GF-D8 (cell line): Measurements from ENCODE around the gene TFAP2C.
"Not testable (repeated sequence)": the region's sequence is repeated elsewhere in the genome, so short reads cannot be mapped to it uniquely, and the experiment has no call there.

Source experiments
- DNase-seq: peaks from one replicate; lab custom pipeline; 2025; lab: John Stamatoyannopoulos, UW

Gene TFAP2C

DNA sequence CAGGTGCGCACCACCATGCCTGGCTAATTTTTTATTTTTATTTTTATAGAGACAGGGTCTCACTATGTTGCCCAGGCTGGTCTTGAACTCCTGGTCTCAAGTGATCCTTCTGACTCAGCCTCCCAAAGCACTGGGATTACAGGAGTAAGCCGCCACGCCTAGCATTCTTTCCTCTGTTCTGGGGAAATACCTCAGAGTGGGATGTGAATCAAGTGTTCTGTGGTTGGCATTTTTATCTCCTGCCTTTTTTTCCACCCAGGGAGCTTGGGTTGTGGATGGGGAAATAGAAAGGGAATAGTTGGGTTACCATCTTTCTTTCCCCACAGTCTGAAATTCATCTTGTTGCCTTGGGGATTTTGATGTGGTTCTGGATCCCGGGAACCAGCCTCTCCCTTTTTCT, 24.1 kb downstream of the TFAP2C start:
- no peak for DNase-seq

DNA sequence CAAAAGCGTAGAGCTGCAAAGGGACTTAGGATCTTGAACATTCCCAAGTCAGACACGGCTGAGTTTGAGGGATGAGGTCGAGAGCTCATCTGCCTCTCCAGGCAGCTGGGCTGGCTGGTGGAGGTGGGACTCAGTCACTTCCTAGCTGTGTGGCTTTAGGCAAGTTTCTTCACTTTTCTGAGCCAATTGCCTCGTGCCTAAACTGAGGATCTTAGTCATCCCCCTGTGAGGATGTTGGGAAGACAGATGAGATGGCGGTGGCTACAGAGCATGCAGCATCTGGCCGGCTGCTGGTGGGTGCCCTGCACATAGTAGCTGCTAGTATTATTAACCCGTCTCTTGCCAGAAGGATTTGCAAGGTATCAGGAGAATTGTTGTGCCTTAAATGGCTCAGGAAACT, 27.5 kb downstream of the TFAP2C start:
- no peak for DNase-seq

DNA sequence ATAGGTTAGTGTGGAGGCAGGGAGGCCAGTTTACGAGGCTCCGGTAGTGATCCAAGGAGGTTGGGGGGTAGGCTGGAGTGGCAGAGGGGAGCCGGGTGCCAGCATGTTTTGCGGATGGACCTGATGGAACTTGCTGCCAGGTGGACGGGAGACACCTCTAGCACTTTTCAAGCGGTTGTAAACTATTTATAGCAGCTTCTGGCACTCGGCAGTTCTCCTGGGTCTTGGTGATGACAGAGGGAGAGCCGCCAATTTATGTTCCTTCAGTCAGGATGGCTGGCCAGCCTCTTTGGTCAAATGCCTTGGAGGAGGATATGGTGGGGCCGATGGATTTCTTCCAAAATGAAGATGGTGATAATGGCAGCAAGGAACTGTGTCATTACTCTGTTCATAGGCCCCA, 28.8 kb downstream of the TFAP2C start:
- no peak for DNase-seq

DNA sequence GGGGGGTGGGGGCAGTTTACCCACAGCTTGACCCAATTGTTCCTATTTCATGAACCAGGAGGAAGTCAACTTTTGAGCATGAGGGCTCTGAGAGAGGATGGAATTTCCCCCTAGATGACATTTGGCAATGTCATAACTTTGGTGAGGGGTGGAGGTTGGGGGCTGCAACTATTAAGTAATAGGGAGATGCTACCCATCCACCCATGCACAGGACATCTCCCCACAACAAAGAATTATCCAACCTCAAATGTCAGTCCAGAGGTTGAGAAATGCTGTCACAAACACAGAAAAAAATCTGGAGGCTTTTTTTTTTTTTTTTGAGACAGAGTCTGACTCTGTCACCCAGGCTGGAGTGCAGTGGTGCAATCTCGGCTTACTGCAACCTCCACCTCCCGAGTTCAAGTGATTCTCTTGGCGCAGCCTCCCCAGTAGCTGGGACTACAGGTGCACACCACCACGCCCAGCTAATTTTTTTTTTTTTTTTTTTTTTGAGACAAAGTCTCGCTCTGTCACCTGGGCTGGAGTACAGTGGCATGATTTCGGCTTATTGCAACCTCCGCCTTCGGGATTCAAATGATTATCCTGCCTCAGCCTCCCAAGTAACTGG, 29.3 kb downstream of the TFAP2C start:
- not testable (repeated sequence) for DNase-seq

DNA sequence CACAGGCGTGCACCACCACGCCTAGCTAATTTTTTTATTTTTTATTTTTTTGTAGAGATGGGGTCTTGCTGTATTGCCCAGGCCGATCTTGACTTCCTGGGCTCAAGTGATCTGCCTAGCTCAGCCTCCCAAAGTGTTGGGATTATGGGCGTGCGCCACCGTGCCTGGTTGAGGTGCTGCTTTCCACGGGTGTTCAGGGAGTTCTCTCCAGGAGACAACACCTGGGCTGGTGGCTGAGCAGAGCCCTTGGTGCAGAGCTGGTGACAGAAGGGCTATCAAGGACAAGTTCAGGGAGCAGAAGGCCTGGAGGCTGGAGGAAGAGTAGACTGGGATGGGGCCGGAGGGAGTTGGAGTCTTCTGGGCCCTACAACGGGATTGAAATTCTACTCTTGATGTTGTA, 34.6 kb downstream of the TFAP2C start:
- DNase-seq, result no peak

DNA sequence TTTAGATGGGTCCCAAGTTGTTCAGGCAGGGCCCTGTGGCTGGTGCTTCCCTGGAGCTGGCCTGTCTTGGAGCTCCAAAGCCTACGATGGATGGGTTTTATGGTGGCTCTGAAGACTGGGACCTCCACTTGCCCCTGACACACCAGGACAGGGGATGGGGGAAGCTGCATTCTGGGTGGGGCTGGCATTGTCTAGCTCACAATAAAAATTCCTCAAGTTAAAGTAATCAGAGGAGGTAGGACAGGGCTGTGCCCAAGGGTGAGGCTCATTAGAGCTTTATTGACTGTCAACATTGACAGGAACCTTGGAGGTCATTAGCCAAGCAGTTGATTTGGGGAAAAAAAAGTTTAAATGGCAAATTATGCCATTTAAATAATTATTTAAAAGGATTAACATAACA, 35.7 kb downstream of the TFAP2C start:
- DNase-seq, result no peak

DNA sequence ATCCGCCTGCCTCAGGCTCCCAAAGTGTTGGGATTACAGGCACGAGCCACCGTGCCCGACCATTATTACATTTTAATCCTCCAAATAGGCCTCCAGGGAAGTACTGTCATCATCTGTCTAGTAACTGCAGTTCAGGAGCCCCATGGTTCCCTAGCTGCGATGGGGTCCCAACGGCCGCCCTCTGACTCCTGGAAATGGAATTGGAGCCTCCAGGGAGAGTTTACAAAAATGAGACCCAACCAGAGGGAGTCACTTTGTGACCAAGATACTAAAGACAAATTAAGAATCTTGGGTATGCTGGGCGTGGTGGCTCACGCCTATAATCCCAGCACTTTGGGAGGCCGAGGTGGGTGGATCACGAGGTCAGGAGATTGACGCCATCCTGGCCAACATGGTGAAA, 36.7 kb downstream of the TFAP2C start:
- no peak for DNase-seq

DNA sequence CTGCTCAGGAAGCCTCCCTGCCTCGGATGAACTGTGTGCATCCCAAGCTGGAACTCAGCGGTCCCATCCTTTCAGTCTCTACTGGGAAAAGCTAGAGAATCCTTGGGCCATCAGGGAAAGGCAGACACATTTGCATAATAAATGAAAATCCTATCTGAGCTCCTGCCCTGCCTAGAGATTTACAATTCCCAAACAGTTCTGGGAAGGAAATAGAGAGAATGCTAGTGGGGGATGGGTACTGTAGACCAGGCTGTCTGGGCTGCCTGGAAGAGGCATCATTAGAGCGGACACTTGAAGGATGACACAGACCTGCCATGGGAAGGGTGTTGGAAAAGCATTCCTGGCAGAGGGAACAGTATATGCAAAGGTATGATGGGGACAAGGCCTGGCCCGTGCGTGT, 44.3 kb downstream of the TFAP2C start:
- DNase-seq, result no peak

DNA sequence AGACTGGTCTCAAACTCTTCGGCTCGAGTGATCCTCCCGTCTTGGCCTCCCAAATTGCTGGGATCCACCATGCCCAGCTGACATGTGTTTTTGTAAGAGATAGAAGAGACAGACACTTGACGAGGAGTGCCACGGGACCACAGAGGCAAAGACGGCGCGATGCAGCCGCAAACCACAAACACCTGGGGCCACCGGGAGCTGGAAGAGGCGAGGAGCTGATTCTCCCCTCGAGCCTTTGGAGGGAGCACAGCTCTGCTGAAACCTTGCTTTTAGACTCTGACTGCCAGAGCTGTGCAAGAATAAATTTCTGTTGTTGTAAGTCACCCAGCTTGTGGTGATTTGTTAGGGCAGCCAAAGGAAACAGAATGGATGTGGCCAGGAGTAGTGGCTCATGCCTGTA, 46.9 kb downstream of the TFAP2C start:
- no peak for DNase-seq

DNA sequence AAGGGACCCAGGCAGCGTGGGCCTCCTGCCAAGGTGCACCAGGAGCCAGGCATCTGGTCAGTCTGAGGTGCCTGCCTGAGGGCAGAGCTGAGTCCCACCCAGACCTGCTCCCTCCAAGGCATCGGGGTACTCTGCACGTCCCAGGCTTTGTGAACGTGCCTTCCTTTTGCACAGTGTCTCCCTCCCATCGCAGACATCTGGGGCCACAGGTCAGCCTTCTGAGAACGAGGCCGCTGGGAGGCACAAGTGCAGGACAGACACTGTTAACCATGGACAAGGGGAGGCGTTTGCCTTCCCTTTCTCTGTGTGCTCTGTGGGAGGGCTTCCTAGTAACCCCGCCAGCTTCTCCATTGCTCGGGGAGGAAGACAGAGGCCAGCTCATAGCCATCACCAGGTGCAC, 47.6 kb downstream of the TFAP2C start:
- no peak for DNase-seq

DNA sequence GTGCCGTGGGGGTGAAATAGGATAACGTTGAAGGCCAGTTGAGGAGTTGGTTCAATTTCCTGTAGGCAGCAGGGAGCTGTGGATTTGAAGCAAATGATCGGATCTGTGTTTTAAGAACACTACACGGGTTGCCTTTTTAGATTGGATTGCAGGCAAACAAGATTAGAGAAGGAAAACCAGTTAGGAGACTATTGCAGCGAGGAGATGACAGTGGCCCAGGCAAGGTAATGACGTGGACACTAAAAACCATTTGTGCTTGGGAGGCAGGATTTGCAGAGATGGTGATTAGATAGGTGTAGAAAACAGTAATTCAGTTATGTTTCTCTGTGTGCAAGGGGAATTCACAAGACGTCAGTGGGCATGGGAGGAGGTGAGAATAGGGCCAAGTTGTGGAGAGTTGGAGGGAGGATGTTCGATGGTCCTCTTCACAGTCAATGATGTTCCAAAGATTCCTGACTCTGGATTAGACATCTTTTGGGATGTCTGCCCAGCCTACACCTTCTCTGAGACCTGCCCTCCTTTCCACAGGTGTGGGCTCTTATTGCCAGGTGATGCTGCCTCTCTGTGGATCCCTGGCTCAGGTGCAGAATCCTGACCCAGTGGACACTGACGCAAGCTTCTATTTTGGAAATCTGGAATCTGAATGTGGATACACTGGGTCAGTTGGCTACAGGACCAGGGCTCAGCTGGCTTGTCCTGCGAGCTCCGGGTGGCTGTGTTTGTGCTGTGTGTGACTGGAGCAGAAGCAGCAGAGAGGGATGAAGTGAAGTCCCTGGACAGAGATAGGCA, 54.2 kb downstream of the TFAP2C start:
- DNase-seq, result no peak

DNA sequence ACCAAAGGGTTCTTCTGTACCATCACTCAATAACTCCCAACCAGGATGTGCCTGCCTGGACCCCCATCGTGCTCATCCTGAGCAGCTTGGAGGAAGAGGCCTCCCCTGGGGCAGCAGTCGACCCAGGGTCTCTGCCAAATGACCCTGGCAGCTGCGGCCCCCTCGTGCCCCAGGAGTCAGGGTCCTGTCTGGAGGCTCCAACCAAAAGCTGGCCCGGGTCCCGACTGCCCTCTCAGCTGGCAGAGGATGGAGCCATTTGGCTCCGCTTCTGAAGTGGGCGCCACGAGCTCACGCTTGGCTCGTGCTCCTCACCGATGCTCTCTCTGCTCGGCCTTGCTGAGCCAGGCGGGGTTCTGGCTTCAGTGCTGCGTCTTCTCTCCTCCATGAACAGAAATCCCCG, 56.8 kb downstream of the TFAP2C start:
- DNase-seq, result no peak

DNA sequence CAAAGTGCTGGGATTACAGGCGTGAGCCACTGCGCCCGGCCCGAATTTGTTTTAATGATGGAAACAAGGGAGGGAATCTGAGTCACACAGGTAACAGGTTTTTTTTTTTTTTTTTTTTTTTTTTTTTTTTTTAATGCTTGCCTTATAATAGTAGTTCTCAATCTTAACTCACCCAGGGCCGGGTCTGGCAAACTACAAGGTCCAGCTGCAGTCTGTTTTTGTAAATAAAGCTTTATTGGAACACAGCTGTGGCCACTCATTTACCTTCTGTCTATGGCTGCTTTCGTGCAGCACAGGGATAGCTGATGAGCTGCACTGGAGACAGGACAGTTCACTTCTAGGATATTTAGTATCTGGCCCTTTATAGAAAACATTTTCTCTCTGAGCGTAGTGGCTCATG, 58.0 kb downstream of the TFAP2C start:
- DNase-seq, result no peak

DNA sequence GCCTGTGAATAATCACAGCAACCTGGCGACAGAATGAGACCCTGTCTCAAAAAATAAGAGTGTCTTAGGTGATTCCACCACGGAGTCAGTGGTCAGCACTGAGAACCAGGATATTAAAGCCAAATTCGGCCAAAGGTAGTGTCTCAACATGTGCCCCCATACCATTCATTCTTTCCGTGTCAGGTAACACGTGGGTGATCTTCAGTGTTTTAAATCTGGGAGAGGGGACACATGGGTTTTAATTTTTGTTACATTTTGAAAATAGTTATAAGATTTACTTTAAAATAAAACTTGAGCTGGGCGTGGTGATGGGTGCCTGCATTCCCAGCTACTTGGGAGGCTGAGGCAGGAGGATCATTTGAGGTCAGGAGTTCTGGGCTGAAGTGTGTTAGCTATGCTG, 59.0 kb downstream of the TFAP2C start:
- no peak for DNase-seq
